Measurements from ENCODE around the gene FADS1. TPM values are rescaled to one million over a fixed set of nuclear protein-coding genes. Genes with fewer than 3 reads are reported as not detected.

Gene FADS1
- total RNA-seq, 1 experiment from 2014 or later = 116 TPM

DNA sequence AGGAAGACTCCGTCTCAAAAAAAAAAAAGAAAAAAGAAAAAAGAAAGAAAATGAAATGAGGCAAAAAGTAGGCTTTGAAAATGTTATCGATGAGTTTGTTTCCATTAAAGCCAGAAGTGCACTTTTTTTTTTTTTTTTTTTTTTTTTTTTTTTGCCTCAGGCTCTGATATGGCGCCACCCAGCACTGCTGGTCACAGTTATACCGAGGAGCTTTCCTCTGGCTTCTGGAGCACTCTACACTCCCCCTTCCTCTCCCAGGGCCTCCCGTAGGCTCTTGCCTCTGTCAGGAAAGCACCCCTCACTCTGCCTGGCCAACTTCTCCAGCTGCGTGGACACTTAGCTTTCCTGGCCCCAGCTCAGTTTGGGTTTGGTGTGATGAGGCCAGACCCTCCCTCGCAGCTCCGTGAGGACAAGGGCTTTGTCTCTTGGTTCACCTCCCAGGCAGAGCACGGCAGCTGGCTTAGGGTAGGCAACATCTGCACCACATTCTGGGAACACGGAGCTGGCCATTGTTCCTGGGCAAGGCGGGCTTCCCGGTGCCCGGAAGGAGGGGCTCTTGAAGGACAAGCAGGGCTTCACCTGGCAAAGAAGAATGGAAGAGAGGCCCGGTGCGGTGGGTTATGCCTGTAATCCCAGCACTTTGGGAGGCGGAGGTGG, 28.2 kb upstream of the FADS1 start:
- peaks cover 3% of the 10 kb centered on the region; the same call in 1 of the 2 replicates for H3K36me3 ChIP-seq (ENCODE audit: control insufficient read depth, insufficient read depth, low read length)

DNA sequence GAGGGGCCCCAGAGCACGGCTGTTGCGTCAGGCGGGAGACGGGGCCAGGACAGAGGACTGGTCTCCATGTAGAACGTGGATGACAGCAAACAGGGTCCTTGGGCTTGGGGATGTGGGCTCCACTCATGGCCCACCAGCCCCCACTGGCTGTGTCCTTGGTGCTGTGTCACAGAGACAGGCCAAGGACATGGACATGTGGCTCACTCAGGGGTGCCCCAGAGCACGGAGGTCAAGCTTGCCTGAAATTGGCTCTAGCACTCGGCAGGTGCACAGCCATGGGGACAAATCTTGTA, 25.7 kb upstream of the FADS1 start:
- H3K9me3 ChIP-seq = no peaks in the 10 kb centered on the region
- Mint-ChIP-seq H3K9me3 (ENCODE audit: unreplicated experiment) (no peaks in the 10 kb centered on the region), H3K27ac (ENCODE audit: unreplicated experiment) (no peak overlapping the region), H3K4me1 (ENCODE audit: low read depth, unreplicated experiment) (no peaks in the 10 kb centered on the region), H3K27me3 (ENCODE audit: insufficient read depth, unreplicated experiment) (no peaks in the 10 kb centered on the region), H3K4me3 (ENCODE audit: unreplicated experiment) (no peak overlapping the region), H3K36me3 (ENCODE audit: insufficient read depth, unreplicated experiment) (peaks cover 11% of the 10 kb centered on the region)
- POLR2A ChIA-PET = no interaction called here
- CTCF ChIA-PET = no interaction called here
- no TSS peak for BruUV-seq (replicated peaks)
- intact Hi-C loops (cut with micrococcal nuclease; ENCODE audit: unreplicated experiment) = no loop called here
- no peaks in the 10 kb centered on the region for H3K4me1 ChIP-seq
- TF ChIP-seq, protein P1, sequence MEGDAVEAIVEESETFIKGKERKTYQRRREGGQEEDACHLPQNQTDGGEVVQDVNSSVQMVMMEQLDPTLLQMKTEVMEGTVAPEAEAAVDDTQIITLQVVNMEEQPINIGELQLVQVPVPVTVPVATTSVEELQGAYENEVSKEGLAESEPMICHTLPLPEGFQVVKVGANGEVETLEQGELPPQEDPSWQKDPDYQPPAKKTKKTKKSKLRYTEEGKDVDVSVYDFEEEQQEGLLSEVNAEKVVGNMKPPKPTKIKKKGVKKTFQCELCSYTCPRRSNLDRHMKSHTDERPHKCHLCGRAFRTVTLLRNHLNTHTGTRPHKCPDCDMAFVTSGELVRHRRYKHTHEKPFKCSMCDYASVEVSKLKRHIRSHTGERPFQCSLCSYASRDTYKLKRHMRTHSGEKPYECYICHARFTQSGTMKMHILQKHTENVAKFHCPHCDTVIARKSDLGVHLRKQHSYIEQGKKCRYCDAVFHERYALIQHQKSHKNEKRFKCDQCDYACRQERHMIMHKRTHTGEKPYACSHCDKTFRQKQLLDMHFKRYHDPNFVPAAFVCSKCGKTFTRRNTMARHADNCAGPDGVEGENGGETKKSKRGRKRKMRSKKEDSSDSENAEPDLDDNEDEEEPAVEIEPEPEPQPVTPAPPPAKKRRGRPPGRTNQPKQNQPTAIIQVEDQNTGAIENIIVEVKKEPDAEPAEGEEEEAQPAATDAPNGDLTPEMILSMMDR (IDR thresholded peaks at IDR 0.05; ENCODE audit: insufficient read depth in 1 of 2, low read depth in 1 of 2, low read length in 1 of 2, severe bottlenecking in 1 of 2, unreplicated experiment in 1 of 2) = no peak
- no peak overlapping the region for H3K4me3 ChIP-seq (ENCODE audit: low read depth, low read length)
- H3K27me3 ChIP-seq (replicated peaks; ENCODE audit: control insufficient read depth, insufficient read depth, low read length) = no peaks in the 10 kb centered on the region
- peaks cover 2% of the 10 kb centered on the region; the same call in 1 of the 2 replicates for H3K36me3 ChIP-seq (ENCODE audit: control insufficient read depth, insufficient read depth, low read length)
- no peak for DNase-seq

More for the DNA sequence above, 28.2 kb upstream of the FADS1 start:
- Mint-ChIP-seq H3K4me1 (ENCODE audit: low read depth, unreplicated experiment) (no peaks in the 10 kb centered on the region), H3K4me3 (ENCODE audit: unreplicated experiment) (no peak overlapping the region), H3K27ac (ENCODE audit: unreplicated experiment) (no peak overlapping the region), H3K27me3 (ENCODE audit: insufficient read depth, unreplicated experiment) (no peaks in the 10 kb centered on the region), H3K36me3 (ENCODE audit: insufficient read depth, unreplicated experiment) (peaks cover 6% of the 10 kb centered on the region), H3K9me3 (ENCODE audit: unreplicated experiment) (no peaks in the 10 kb centered on the region)
- no peaks in the 10 kb centered on the region for H3K27me3 ChIP-seq (replicated peaks; ENCODE audit: control insufficient read depth, insufficient read depth, low read length)
- intact Hi-C loops (cut with micrococcal nuclease; ENCODE audit: unreplicated experiment) = no loop called here
- no peak overlapping the region for H3K4me3 ChIP-seq (ENCODE audit: low read depth, low read length)
- DNase-seq = no peak
- H3K4me1 ChIP-seq = no peaks in the 10 kb centered on the region
- TF ChIP-seq, protein P1 (IDR thresholded peaks at IDR 0.05; ENCODE audit: insufficient read depth in 1 of 2, low read depth in 1 of 2, low read length in 1 of 2, severe bottlenecking in 1 of 2, unreplicated experiment in 1 of 2) = no peak
- ChIA-PET CTCF (no interaction called here), POLR2A (interaction anchor here (0.5 kb wide), 1 partner anchor 37 kb away, joined by 3 read pairs; no protein-coding TSS in a partner anchor)
- BruUV-seq (replicated peaks) = no TSS peak
- no peaks in the 10 kb centered on the region for H3K9me3 ChIP-seq

DNA sequence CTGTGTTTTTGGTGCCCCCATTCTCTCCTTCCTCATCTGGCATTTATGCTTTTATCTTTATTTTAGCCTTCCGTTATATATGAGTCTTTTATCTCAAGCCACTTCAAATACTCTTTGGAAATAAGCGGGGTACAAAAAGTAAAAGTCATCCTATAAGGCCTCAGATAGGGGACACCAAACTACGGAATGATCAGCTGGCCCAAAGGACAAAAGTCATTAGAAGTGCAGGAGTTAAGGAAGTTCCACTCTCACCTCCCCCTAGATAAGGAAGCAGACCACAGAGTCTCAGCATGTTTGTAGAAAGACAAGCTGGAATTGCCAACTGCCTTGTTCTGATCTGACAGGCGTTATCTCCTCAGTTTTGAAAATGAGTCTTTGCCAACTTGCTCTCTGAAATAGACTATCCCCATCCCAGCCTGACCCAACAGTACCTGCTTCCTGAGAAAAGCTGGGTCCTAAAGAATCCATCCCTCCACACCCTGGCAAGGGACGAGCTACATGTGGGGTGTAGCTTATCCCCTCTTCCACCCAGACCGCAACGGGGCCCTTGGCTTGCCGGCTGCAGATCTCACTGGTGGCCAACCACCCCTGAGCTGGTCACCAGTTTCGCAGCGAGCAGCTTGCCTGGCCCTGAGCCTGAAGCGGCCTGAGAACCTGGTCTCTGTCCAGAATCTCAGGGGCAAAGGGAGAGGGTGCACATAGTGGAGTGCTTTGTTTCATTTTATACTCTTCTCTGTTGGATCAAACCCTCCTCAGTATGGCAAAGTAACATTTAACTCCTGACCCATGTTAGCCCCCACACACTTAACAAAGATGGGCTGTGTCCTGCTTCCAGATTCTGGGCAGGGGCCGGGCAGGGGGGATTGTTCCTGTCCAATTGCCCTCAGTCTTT, 25.1 kb upstream of the FADS1 start:
- no peaks in the 10 kb centered on the region for H3K9me3 ChIP-seq
- intact Hi-C loops (cut with micrococcal nuclease; ENCODE audit: unreplicated experiment) = no loop called here
- no peaks in the 10 kb centered on the region for H3K4me1 ChIP-seq
- no peaks in the 10 kb centered on the region for H3K27me3 ChIP-seq (replicated peaks; ENCODE audit: control insufficient read depth, insufficient read depth, low read length)
- DNase-seq = no peak
- Mint-ChIP-seq H3K4me1 (ENCODE audit: low read depth, unreplicated experiment) (no peaks in the 10 kb centered on the region), H3K36me3 (ENCODE audit: insufficient read depth, unreplicated experiment) (peaks cover 11% of the 10 kb centered on the region), H3K9me3 (ENCODE audit: unreplicated experiment) (no peaks in the 10 kb centered on the region), H3K27me3 (ENCODE audit: insufficient read depth, unreplicated experiment) (no peaks in the 10 kb centered on the region), H3K27ac (ENCODE audit: unreplicated experiment) (no peak overlapping the region), H3K4me3 (ENCODE audit: unreplicated experiment) (no peak overlapping the region)
- TF ChIP-seq, protein P1 (IDR thresholded peaks at IDR 0.05; ENCODE audit: insufficient read depth in 1 of 2, low read depth in 1 of 2, low read length in 1 of 2, severe bottlenecking in 1 of 2, unreplicated experiment in 1 of 2) = no peak
- H3K36me3 ChIP-seq (ENCODE audit: control insufficient read depth, insufficient read depth, low read length) = peaks cover 2% of the 10 kb centered on the region; the same call in 1 of the 2 replicates
- no TSS peak for BruUV-seq (replicated peaks)
- CTCF ChIA-PET = no interaction called here
- POLR2A ChIA-PET = interaction anchor here (0.7 kb wide), 1 partner anchor 23 kb away, joined by 3 read pairs; no protein-coding TSS in a partner anchor
- no peak overlapping the region for H3K4me3 ChIP-seq (ENCODE audit: low read depth, low read length)

Data from Caco-2 (cell line).